ENCODE results near the gene APBB2. TPM values are rescaled to one million over a fixed set of nuclear protein-coding genes. Genes with fewer than 3 reads are reported as not detected.
A peak's percentile ranks its signal among the peaks of the same experiment; 100 is the strongest.
"Not testable (repeated sequence)": the region's sequence is repeated elsewhere in the genome, so short reads cannot be mapped to it uniquely, and the experiment has no call there.

APBB2 gene
- total RNA-seq, 4 donors from 2014 or later: 42.4 to 95.8 (median 51.3) TPM

GRCh38 chr4:40908702-40909362 lies 305.5 kb downstream of the APBB2 start:
- Histone ChIP-seq H3K27ac (peak overlapping the region; percentile 90), H3K36me3 (no peaks in the 10 kb centered on the region), H3K4me1 (peaks cover 17% of the 10 kb centered on the region), H3K4me3 (no peak overlapping the region), H3K9me3 (no peaks in the 10 kb centered on the region), H3K27me3 (no peaks in the 10 kb centered on the region)
- TF ChIP-seq EP300 (IDR thresholded peaks at IDR 0.05) (no peak), CTCF (IDR thresholded peaks at IDR 0.05) (peak; percentile 81 to 85)
- 25% methylated on average over 12 of the region's 12 CpGs for WGBS
- peak in 1 of 2 donors; percentile 85 for DNase-seq (ENCODE audit: low spot score in 2 of 2)

GRCh38 chr4:40908297-40908696 lies 306.0 kb downstream of the APBB2 start:
- Histone ChIP-seq H3K4me3 (no peak overlapping the region), H3K4me1 (peaks cover 17% of the 10 kb centered on the region), H3K9me3 (no peaks in the 10 kb centered on the region), H3K27me3 (no peaks in the 10 kb centered on the region), H3K27ac (peak overlapping the region; percentile 90), H3K36me3 (no peaks in the 10 kb centered on the region)
- TF ChIP-seq EP300 (IDR thresholded peaks at IDR 0.05) (no peak), POLR2A (IDR thresholded peaks at IDR 0.05) (no peak), CTCF (IDR thresholded peaks at IDR 0.05) (no peak), POLR2AphosphoS5 (IDR thresholded peaks at IDR 0.05) (no peak)
- DNase-seq (ENCODE audit: low spot score in 2 of 2): peak in 1 of 2 donors; percentile 79
- WGBS: 45% methylated on average over 12 of the region's 12 CpGs

GRCh38 chr4:40905414-40905813 lies 308.9 kb downstream of the APBB2 start:
- peaks cover 9% of the 10 kb centered on the region for H3K36me3 ChIP-seq
- no peak overlapping the region for H3K27ac ChIP-seq
- H3K9me3 ChIP-seq: no peaks in the 10 kb centered on the region
- DNase-seq (ENCODE audit: low spot score in 2 of 2): no peak
- no peak for TF ChIP-seq EP300 (IDR thresholded peaks at IDR 0.05)
- no peak for TF ChIP-seq POLR2A (IDR thresholded peaks at IDR 0.05)
- no peak for TF ChIP-seq POLR2AphosphoS5 (IDR thresholded peaks at IDR 0.05)
- peaks cover 17% of the 10 kb centered on the region for H3K4me1 ChIP-seq
- no peak overlapping the region for H3K4me3 ChIP-seq
- 88% methylated on average over 8 of the region's 8 CpGs for WGBS
- no peaks in the 10 kb centered on the region for H3K27me3 ChIP-seq

GRCh38 chr4:40900531-40900930 lies 313.8 kb downstream of the APBB2 start:
- not testable (repeated sequence) for H3K4me3 ChIP-seq; H3K27me3 ChIP-seq; H3K4me1 ChIP-seq; DNase-seq (ENCODE audit: low spot score in 2 of 2); H3K36me3 ChIP-seq; H3K9me3 ChIP-seq; H3K27ac ChIP-seq
- 94% methylated on average over 4 of the region's 4 CpGs for WGBS

- peaks cover 2% of the 10 kb centered on the region for H3K4me1 ChIP-seq
- H3K36me3 ChIP-seq: peaks cover 21% of the 10 kb centered on the region
- H3K27ac ChIP-seq: no peak overlapping the region
- peak; percentile 38 to 66 for TF ChIP-seq CTCF (IDR thresholded peaks at IDR 0.05)
- no peak for TF ChIP-seq POLR2AphosphoS5 (IDR thresholded peaks at IDR 0.05)
- no peak overlapping the region for H3K4me3 ChIP-seq
- H3K27me3 ChIP-seq: no peaks in the 10 kb centered on the region
- 39% methylated on average over 10 of the region's 10 CpGs for WGBS
- H3K9me3 ChIP-seq: no peaks in the 10 kb centered on the region
- DNase-seq (ENCODE audit: low spot score in 2 of 2): peak; percentile 79 to 82
Observed at GRCh38 chr4:40897557-40898203, 316.7 kb downstream of the APBB2 start.

- Histone ChIP-seq H3K9me3 (no peaks in the 10 kb centered on the region), H3K27ac (no peak overlapping the region), H3K4me3 (no peak overlapping the region), H3K4me1 (no peaks in the 10 kb centered on the region), H3K36me3 (peaks cover 56% of the 10 kb centered on the region), H3K27me3 (no peaks in the 10 kb centered on the region)
- 79% methylated on average over 6 of the region's 6 CpGs for WGBS
- DNase-seq (ENCODE audit: low spot score in 2 of 2): no peak
- no peak for TF ChIP-seq CTCF (IDR thresholded peaks at IDR 0.05)
- TF ChIP-seq POLR2AphosphoS5 (IDR thresholded peaks at IDR 0.05): no peak
- no peak for TF ChIP-seq POLR2A (IDR thresholded peaks at IDR 0.05)
Observed at GRCh38 chr4:40890764-40891163, 323.6 kb downstream of the APBB2 start.
